ENCODE measurements around the gene GCNA.
"Not testable (repeated sequence)": the region's sequence is repeated elsewhere in the genome, so short reads cannot be mapped to it uniquely, and the experiment has no call there.

GCNA gene

GRCh38 chrX:71653344-71653743, 75.1 kb downstream of the GCNA start:
- Histone ChIP-seq H3K27me3 (no peaks in the 10 kb centered on the region), H3K36me3 (no peaks in the 10 kb centered on the region), H3K9me3 (no peaks in the 10 kb centered on the region), H3K4me1 (no peaks in the 10 kb centered on the region), H3K4me3 (ENCODE audit: low read depth, low read length) (no peak overlapping the region)
- TF ChIP-seq, protein P1, sequence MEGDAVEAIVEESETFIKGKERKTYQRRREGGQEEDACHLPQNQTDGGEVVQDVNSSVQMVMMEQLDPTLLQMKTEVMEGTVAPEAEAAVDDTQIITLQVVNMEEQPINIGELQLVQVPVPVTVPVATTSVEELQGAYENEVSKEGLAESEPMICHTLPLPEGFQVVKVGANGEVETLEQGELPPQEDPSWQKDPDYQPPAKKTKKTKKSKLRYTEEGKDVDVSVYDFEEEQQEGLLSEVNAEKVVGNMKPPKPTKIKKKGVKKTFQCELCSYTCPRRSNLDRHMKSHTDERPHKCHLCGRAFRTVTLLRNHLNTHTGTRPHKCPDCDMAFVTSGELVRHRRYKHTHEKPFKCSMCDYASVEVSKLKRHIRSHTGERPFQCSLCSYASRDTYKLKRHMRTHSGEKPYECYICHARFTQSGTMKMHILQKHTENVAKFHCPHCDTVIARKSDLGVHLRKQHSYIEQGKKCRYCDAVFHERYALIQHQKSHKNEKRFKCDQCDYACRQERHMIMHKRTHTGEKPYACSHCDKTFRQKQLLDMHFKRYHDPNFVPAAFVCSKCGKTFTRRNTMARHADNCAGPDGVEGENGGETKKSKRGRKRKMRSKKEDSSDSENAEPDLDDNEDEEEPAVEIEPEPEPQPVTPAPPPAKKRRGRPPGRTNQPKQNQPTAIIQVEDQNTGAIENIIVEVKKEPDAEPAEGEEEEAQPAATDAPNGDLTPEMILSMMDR (IDR thresholded peaks at IDR 0.05; ENCODE audit: low read depth, low read length) = no peak
- DNase-seq = no peak

- TF ChIP-seq, protein P1 (IDR thresholded peaks at IDR 0.05; ENCODE audit: low read depth, low read length) = no peak
- no peak for DNase-seq
- Histone ChIP-seq H3K4me3 (ENCODE audit: low read depth, low read length) (no peak overlapping the region), H3K27me3 (no peaks in the 10 kb centered on the region), H3K36me3 (no peaks in the 10 kb centered on the region), H3K4me1 (no peaks in the 10 kb centered on the region), H3K9me3 (no peaks in the 10 kb centered on the region)
Observed at GRCh38 chrX:71657267-71657666, 79.0 kb downstream of the GCNA start.

DNA sequence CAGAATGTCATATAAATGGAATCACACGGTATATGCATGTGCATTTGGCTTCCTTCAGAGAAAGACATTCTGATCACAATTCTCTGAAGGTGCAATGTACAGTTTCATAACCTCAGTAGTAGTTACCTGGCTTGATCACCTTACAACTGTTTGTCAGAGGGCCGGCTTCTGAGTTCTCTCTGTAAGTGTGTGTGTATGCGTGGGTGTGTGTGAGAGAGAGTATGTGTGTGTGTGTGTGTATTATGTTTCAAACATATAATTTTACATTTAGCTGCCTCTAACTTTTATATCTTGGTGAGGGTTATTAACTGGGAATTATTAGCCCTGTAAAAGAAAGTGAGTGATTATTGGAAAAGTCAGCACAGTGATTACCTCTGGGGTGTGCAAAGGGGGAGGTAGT, 81.1 kb downstream of the GCNA start:
- Histone ChIP-seq H3K27me3 (no peaks in the 10 kb centered on the region), H3K4me3 (ENCODE audit: low read depth, low read length) (no peak overlapping the region), H3K36me3 (no peaks in the 10 kb centered on the region), H3K9me3 (no peaks in the 10 kb centered on the region), H3K4me1 (no peaks in the 10 kb centered on the region)
- TF ChIP-seq, protein P1 (IDR thresholded peaks at IDR 0.05; ENCODE audit: low read depth, low read length) = no peak
- no peak for DNase-seq

DNA sequence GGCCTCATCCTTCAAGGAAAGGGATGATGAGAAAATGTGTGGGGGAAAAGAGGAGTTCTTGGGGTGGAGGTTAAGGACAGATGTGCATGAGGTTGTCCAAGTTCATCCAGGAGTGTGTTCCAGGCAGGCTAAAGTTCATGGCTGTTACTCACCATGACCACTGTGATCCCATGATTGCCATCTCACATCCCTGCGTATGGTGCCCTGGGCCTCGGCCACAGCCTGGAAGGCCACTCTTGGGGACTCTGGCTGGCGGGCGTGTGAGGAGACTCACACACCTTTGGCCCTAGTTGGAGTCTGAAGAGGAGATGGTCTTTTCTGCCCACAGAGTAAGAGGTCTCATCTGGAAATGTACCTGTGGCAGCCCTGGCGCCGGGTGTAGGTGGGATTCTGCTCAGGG, 81.7 kb downstream of the GCNA start:
- H3K4me1 ChIP-seq = no peaks in the 10 kb centered on the region
- no peak overlapping the region for H3K4me3 ChIP-seq (ENCODE audit: low read depth, low read length)
- H3K27me3 ChIP-seq = no peaks in the 10 kb centered on the region
- no peaks in the 10 kb centered on the region for H3K36me3 ChIP-seq
- TF ChIP-seq, protein P1 (IDR thresholded peaks at IDR 0.05; ENCODE audit: low read depth, low read length) = no peak
- no peak for DNase-seq
- no peaks in the 10 kb centered on the region for H3K9me3 ChIP-seq

DNA sequence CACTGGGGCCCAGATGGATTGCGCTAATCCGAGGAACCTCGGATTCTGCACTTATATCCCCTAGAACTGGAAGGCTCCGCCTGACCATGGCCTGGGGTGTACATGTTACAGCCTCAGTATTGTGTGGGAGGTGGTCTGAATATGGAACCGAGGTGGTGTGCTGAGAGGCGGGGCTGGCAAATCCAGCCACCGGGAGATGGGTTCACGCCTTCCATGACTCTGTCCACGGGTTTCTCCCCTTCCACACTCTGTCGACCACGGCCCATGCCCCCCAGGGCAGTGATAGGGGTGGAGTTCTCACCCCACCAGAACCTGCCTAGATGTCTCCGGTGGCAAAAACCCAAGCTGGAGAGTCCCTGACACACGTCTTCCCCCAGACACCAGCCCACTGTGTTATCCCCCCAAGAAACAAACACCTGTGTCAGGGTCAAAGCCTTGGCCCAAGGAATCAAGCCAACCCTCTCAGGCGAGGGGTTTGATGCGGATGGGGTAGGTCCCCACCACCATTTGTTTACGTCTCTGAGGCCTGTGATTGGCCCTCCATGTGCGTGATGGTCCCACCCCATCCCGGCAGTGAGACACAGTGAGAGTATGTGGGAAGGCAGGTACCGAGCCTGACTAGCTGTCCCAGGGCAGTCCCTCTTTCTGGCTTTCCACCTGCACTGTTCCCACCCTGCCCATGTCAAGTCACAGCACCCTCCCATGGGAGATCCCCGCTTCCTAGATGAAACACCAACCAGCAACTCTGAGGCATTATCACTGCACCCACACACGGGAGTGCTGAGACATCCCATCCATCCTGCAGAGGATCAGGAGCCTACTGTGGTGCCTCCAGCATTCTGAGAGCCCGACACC, 82.6 kb downstream of the GCNA start:
- Histone ChIP-seq H3K9me3 (no peaks in the 10 kb centered on the region), H3K27me3 (no peaks in the 10 kb centered on the region), H3K36me3 (no peaks in the 10 kb centered on the region), H3K4me1 (no peaks in the 10 kb centered on the region), H3K4me3 (ENCODE audit: low read depth, low read length) (no peak overlapping the region)
- TF ChIP-seq, protein P1 (IDR thresholded peaks at IDR 0.05; ENCODE audit: low read depth, low read length) = no peak
- DNase-seq = no peak

DNA sequence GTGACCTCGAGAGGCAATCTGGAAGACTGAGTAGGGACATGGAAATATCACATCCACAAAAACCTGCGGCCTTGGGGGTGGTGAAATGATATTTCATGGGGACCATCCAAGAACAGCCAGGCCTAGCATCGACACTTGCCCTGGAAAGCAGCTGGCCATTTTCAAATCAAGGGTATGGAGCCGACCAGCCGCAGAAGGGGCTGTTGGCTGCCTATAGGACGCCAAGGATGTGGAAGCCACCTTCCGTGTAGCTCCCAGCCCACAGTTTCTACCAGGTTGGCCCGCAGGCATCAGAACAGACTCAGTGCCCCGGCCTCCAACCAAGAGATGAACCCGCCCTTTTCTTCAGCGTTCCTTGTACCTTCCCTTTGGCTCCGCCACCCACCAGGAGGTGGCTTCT, 83.7 kb downstream of the GCNA start:
- Histone ChIP-seq H3K36me3 (no peaks in the 10 kb centered on the region), H3K27me3 (no peaks in the 10 kb centered on the region), H3K9me3 (no peaks in the 10 kb centered on the region), H3K4me3 (ENCODE audit: low read depth, low read length) (no peak overlapping the region), H3K4me1 (no peaks in the 10 kb centered on the region)
- no peak for DNase-seq
- TF ChIP-seq, protein P1 (IDR thresholded peaks at IDR 0.05; ENCODE audit: low read depth, low read length) = no peak

GRCh38 chrX:71662654-71663053, 84.4 kb downstream of the GCNA start:
- H3K4me1 ChIP-seq; H3K9me3 ChIP-seq; H3K36me3 ChIP-seq; H3K4me3 ChIP-seq (ENCODE audit: low read depth, low read length); DNase-seq; H3K27me3 ChIP-seq: not testable (repeated sequence)
